ENCODE measurements around the gene ANGEL1. TPM values are rescaled to one million over a fixed set of nuclear protein-coding genes. Genes with fewer than 3 reads are reported as not detected.
A peak's percentile ranks its signal among the peaks of the same experiment; 100 is the strongest.

ANGEL1 gene
- polyA plus RNA-seq, 1 experiment: 12.8 TPM

- no peak overlapping the region for H3K27ac ChIP-seq (ENCODE audit: low read depth, low read length)
- H3K27me3 ChIP-seq (ENCODE audit: control insufficient read depth, insufficient read depth, low read length): peaks cover 33% of the 10 kb centered on the region
- H3K9me3 ChIP-seq (ENCODE audit: control insufficient read depth, insufficient read depth, low read length): no peaks in the 10 kb centered on the region
- no peak for DNase-seq (ENCODE audit: low read depth, low spot score)
- H3K4me3 ChIP-seq (ENCODE audit: low read depth, low read length): no peak overlapping the region
- no peak for TF ChIP-seq CTCF (IDR thresholded peaks at IDR 0.05; ENCODE audit: low read depth, low read length)
- ChIA-PET CTCF (no interaction called here), POLR2A (interaction anchor here (1.1 kb wide), 1 partner anchor 140 kb away, joined by 4 read pairs; no protein-coding TSS in a partner anchor)
Measured at GRCh38 chr14:76829650-76830421, 17.2 kb upstream of the ANGEL1 start.

DNA sequence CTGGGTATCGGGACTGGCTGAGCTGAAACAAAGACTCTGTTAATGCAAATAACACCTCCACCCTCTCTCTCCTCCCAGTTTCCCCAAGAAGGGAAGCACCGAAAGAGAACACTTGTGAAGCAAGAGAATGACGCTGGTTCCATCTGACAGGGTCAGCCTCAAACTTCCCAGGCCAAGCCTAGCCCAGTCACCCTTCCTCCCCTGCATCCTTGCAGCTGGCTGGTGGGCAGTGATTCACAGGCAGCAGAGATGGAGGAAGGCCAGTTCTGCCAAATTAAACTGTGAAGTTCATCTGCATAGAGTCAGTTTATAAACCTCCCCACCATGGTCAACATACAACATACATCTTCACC lies 16.3 kb upstream of the ANGEL1 start:
- Histone ChIP-seq H3K27me3 (ENCODE audit: control insufficient read depth, insufficient read depth, low read length) (peaks cover 28% of the 10 kb centered on the region), H3K27ac (ENCODE audit: low read depth, low read length) (no peak overlapping the region), H3K4me3 (ENCODE audit: low read depth, low read length) (no peak overlapping the region), H3K9me3 (ENCODE audit: control insufficient read depth, insufficient read depth, low read length) (no peaks in the 10 kb centered on the region)
- no peak for DNase-seq (ENCODE audit: low read depth, low spot score)
- POLR2A ChIA-PET: interaction anchor here (1.1 kb wide), 1 partner anchor 141 kb away, joined by 4 read pairs; no protein-coding TSS in a partner anchor
- CTCF ChIA-PET: interaction anchor here (1.0 kb wide), 1 partner anchor 119 kb away, joined by 3 read pairs; no protein-coding TSS in a partner anchor
- no peak for TF ChIP-seq CTCF (IDR thresholded peaks at IDR 0.05; ENCODE audit: low read depth, low read length)

- DNase-seq (ENCODE audit: low read depth, low spot score): no peak
- H3K4me3 ChIP-seq (ENCODE audit: low read depth, low read length): peak overlapping the region; percentile 31
- POLR2A ChIA-PET: interaction anchor here (1.1 kb wide), 1 partner anchor 141 kb away, joined by 4 read pairs; no protein-coding TSS in a partner anchor
- no peak overlapping the region for H3K27ac ChIP-seq (ENCODE audit: low read depth, low read length)
- no peak for TF ChIP-seq CTCF (IDR thresholded peaks at IDR 0.05; ENCODE audit: low read depth, low read length)
- H3K9me3 ChIP-seq (ENCODE audit: control insufficient read depth, insufficient read depth, low read length): no peaks in the 10 kb centered on the region
- peaks cover 28% of the 10 kb centered on the region for H3K27me3 ChIP-seq (ENCODE audit: control insufficient read depth, insufficient read depth, low read length)
- CTCF ChIA-PET: interaction anchor here (1.0 kb wide), 1 partner anchor 119 kb away, joined by 3 read pairs; no protein-coding TSS in a partner anchor
Measured at GRCh38 chr14:76828339-76829012, 15.8 kb upstream of the ANGEL1 start.

- CTCF ChIA-PET: no interaction called here
Measured at GRCh38 chr14:76827696-76828296, 15.1 kb upstream of the ANGEL1 start.

More at GRCh38 chr14:76827696-76828296, 15.1 kb upstream of the ANGEL1 start:
- Histone ChIP-seq H3K27ac (ENCODE audit: low read depth, low read length) (no peak overlapping the region), H3K27me3 (ENCODE audit: control insufficient read depth, insufficient read depth, low read length) (peaks cover 28% of the 10 kb centered on the region), H3K9me3 (ENCODE audit: control insufficient read depth, insufficient read depth, low read length) (no peaks in the 10 kb centered on the region), H3K4me3 (ENCODE audit: low read depth, low read length) (peak overlapping the region; percentile 31)
- POLR2A ChIA-PET: no interaction called here
- no peak for TF ChIP-seq CTCF (IDR thresholded peaks at IDR 0.05; ENCODE audit: low read depth, low read length)
- no peak for DNase-seq (ENCODE audit: low read depth, low spot score)

Data from AG04450 (cell line).